ENCODE data around the gene STK26. TPM values are rescaled to one million over a fixed set of nuclear protein-coding genes. Genes with fewer than 3 reads are reported as not detected.

Gene STK26
- total RNA-seq (ENCODE audit: unreplicated experiment): 29.7 TPM
- long read RNA-seq, partial matches to known transcripts: 0 of 3 reads
- long read RNA-seq, other reads (novel, unspliced or antisense): 1 of 3 reads

DNA sequence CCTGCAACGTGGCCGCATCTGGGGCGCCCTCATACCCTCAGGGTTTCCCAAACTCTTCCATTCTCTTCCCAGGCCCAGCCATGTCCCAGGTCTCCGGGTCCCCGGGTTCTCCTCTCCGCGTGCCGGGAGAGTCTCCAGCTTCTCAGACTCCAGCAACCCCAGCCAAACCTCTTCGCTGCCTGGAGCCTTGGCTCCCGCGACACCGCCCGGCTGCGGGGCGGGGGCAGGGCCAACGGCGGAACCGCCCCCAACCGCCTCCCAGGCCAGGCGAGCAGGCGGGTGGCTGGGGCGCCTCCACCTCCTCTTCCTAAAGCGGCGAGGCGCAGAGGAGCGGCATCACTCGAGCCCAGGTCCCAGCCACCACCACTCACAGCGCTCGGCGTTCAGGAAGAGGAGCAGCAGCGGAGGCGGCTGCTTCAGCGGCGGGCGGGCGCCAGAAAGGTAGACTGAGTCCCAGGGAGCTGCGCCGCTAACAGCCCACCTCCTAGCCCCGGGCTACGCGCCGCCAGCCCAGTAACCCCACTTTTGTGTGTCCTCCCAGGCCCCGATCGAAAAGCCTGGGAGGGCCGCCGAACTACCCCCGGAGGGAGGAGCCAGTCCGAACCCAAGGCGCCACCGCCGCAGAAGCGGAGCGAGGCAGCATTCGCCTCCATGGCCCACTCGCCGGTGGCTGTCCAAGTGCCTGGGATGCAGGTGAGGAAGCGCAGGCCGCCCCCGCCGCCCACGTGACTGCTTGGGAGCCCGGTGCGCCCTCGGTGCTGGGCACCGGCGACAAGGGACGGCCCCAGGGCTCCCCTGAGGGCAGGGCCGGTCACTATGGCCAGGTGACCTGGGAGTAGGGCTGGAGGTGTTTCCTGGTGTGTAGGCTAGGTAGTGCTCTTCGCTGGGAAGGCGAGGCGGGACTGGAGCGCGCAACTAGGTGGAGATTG is at the start of gene STK26:
STK26 (plus strand) TSS at position 336 of the 929 bp plus-strand sequence; CDS start at position 652, 316 bp downstream.
- DNase-seq (ENCODE audit: low spot score): peak; percentile 71
- Mint-ChIP-seq H3K36me3 (ENCODE audit: low read depth, unreplicated experiment) (no peaks in the 10 kb centered on the region), H3K27me3 (ENCODE audit: unreplicated experiment) (no peaks in the 10 kb centered on the region), H3K27ac (ENCODE audit: unreplicated experiment) (peak within 1 kb of the TSS; percentile 81), H3K9me3 (ENCODE audit: unreplicated experiment) (no peaks in the 10 kb centered on the region), H3K4me3 (ENCODE audit: unreplicated experiment) (peak within 1 kb of the TSS; percentile 99), H3K4me1 (ENCODE audit: unreplicated experiment) (peaks cover 8% of the 10 kb centered on the region)
- TF ChIP-seq, protein P1, sequence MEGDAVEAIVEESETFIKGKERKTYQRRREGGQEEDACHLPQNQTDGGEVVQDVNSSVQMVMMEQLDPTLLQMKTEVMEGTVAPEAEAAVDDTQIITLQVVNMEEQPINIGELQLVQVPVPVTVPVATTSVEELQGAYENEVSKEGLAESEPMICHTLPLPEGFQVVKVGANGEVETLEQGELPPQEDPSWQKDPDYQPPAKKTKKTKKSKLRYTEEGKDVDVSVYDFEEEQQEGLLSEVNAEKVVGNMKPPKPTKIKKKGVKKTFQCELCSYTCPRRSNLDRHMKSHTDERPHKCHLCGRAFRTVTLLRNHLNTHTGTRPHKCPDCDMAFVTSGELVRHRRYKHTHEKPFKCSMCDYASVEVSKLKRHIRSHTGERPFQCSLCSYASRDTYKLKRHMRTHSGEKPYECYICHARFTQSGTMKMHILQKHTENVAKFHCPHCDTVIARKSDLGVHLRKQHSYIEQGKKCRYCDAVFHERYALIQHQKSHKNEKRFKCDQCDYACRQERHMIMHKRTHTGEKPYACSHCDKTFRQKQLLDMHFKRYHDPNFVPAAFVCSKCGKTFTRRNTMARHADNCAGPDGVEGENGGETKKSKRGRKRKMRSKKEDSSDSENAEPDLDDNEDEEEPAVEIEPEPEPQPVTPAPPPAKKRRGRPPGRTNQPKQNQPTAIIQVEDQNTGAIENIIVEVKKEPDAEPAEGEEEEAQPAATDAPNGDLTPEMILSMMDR (IDR thresholded peaks at IDR 0.05; ENCODE audit: unreplicated experiment): no peak

DNA sequence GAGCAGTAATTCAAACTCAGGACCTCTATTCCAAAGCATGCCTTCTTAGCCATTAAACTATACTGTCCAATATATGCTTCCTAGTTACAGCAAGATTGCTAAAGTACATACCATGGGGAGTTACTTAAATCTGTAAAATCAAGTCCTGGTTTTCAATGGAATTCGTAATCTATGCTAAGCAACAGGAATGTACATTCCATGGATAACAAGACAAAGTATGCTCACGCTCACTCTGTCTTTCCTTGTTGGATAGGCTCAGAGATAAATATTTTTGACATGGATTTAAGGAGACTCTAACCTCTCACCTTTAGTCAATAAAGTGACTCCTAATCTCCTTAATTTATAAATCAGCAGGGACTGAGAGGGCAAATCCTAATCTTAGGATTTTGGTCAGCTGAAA is 47.3 kb upstream of the STK26 start:
- TF ChIP-seq, protein P1 (IDR thresholded peaks at IDR 0.05; ENCODE audit: unreplicated experiment): no peak
- no peaks in the 10 kb centered on the region for H3K9me3 Mint-ChIP-seq (ENCODE audit: unreplicated experiment)
- no peaks in the 10 kb centered on the region for H3K36me3 Mint-ChIP-seq (ENCODE audit: low read depth, unreplicated experiment)
- no peaks in the 10 kb centered on the region for H3K4me1 Mint-ChIP-seq (ENCODE audit: unreplicated experiment)
- H3K27ac Mint-ChIP-seq (ENCODE audit: unreplicated experiment): no peak overlapping the region
- H3K4me3 Mint-ChIP-seq (ENCODE audit: unreplicated experiment): no peak overlapping the region
- no peaks in the 10 kb centered on the region for H3K27me3 Mint-ChIP-seq (ENCODE audit: unreplicated experiment)
- no peak for DNase-seq (ENCODE audit: low spot score)

DNA sequence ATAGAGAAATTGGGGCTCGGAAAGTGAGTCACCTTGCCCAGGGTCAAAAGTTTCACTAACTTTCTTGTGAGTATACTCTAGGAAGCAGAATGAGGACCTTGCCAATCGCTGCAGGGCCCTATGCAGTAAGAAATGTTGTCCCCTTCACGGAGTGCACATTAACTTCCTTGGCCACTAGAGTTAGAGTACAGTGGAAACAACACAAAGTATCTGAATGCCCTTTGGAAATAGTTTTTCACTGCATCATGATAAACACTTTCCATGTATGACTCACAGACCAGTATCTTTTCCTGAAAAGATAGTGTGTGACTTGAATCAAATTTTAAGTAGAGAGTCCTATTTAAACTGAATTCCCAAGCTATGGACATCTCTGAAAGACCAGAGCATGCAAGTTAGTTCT is 45.5 kb upstream of the STK26 start:
- H3K4me3 Mint-ChIP-seq (ENCODE audit: unreplicated experiment): no peak overlapping the region
- H3K27ac Mint-ChIP-seq (ENCODE audit: unreplicated experiment): no peak overlapping the region
- no peak for DNase-seq (ENCODE audit: low spot score)
- H3K9me3 Mint-ChIP-seq (ENCODE audit: unreplicated experiment): no peaks in the 10 kb centered on the region
- H3K4me1 Mint-ChIP-seq (ENCODE audit: unreplicated experiment): no peaks in the 10 kb centered on the region
- H3K27me3 Mint-ChIP-seq (ENCODE audit: unreplicated experiment): no peaks in the 10 kb centered on the region
- no peaks in the 10 kb centered on the region for H3K36me3 Mint-ChIP-seq (ENCODE audit: low read depth, unreplicated experiment)
- TF ChIP-seq, protein P1 (IDR thresholded peaks at IDR 0.05; ENCODE audit: unreplicated experiment): no peak

DNA sequence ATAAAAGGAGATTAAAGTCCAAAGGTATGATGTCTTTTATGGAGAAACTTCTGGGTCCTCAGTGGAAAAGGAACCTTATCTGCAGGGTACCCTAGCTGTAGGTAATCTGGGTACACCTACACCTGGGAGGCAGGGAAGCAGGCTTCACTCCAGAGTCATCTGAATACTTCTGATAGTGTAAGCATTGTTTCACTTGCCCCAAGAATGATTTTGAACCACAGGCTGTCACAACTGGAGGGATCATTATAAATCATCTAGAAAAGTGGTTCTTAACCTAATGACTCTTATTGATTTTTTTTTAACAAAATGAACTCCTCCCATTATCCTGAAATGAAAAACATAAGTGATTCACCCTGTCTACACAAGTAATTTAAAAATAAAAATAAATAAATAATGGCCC is 44.0 kb upstream of the STK26 start:
- TF ChIP-seq, protein P1 (IDR thresholded peaks at IDR 0.05; ENCODE audit: unreplicated experiment): no peak
- Mint-ChIP-seq H3K27ac (ENCODE audit: unreplicated experiment) (no peak overlapping the region), H3K9me3 (ENCODE audit: unreplicated experiment) (no peaks in the 10 kb centered on the region), H3K36me3 (ENCODE audit: low read depth, unreplicated experiment) (no peaks in the 10 kb centered on the region), H3K4me1 (ENCODE audit: unreplicated experiment) (no peaks in the 10 kb centered on the region), H3K27me3 (ENCODE audit: unreplicated experiment) (no peaks in the 10 kb centered on the region), H3K4me3 (ENCODE audit: unreplicated experiment) (no peak overlapping the region)
- DNase-seq (ENCODE audit: low spot score): no peak

DNA sequence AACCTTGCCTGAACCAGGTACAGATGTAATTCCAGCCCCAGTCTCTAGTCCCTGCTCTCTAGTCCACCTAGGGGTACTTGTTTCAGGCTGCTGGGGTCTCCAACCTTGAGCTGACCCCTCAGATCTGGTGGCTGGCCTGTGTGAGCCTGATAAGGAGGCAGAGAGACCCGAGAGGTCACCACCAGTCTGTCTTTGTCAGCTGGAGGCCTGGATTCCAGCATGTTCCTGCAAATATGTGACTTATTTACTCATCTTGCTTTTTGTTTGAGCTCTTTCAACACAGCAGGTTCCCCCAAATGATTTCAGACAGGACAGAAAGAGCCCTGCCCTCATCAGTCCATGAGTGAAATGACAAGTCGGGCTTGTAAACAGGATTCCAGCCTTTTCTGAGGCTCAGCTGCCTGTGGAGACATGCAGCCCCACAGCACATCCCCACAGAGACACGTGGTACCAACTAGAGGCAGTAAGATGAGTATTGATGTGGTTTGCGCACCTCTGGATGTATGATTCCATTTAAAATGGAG is 37.5 kb upstream of the STK26 start:
- Mint-ChIP-seq H3K36me3 (ENCODE audit: low read depth, unreplicated experiment) (no peaks in the 10 kb centered on the region), H3K27me3 (ENCODE audit: unreplicated experiment) (peaks cover 3% of the 10 kb centered on the region), H3K4me3 (ENCODE audit: unreplicated experiment) (no peak overlapping the region), H3K9me3 (ENCODE audit: unreplicated experiment) (no peaks in the 10 kb centered on the region), H3K27ac (ENCODE audit: unreplicated experiment) (peak overlapping the region; percentile 68), H3K4me1 (ENCODE audit: unreplicated experiment) (peaks cover 18% of the 10 kb centered on the region)
- TF ChIP-seq, protein P1 (IDR thresholded peaks at IDR 0.05; ENCODE audit: unreplicated experiment): no peak
- no peak for DNase-seq (ENCODE audit: low spot score)
